Left ventricle myocardium inferior (tissue), 1 donor: ENCODE measurements around the gene MYH11. TPM values are rescaled to one million over a fixed set of nuclear protein-coding genes. Genes with fewer than 3 reads are reported as not detected.

ENCODE experiments used
- DNase-seq: peaks from one replicate; pipeline ENCODE4 v3.0.0-alpha.2; 2020
- H3K27ac ChIP-seq: fragments of 200-600 bp; replicated peaks from 2 replicates; pipeline ENCODE4 v1.8.0; 2021
- H3K27me3 ChIP-seq: fragments of 200-600 bp; 2 replicates; pipeline ENCODE4 v1.8.0; 2021; ENCODE audit warnings: low read depth
- H3K36me3 ChIP-seq: fragments of 200-600 bp; 2 replicates; pipeline ENCODE4 v1.8.0; 2021
- H3K4me1 ChIP-seq: fragments of 200-600 bp; 2 replicates; pipeline ENCODE4 v1.8.0; 2021
- H3K4me3 ChIP-seq: fragments of 200-600 bp; 2 replicates; pipeline ENCODE4 v1.8.0; 2021; ENCODE audit warnings: mild to moderate bottlenecking, moderate library complexity
- H3K9me3 ChIP-seq: fragments of 200-600 bp; replicated peaks from 2 replicates; pipeline ENCODE4 v1.8.0; 2021
- intact Hi-C: fragments of 100-400 bp; cut with micrococcal nuclease; formaldehyde crosslinking; loops from one replicate; pipeline ENCODE4 v1.11.0; 2022
- total RNA-seq: library from RNA; stranded (reverse); fragmentation: NEBNext Ultra II Directional; extraction: Animal tissue kit (Norgen Biotek cat#: 25700); gene quantifications from one replicate; pipeline ENCODE4 v1.2.1, GENCODE V29; 2021
- TF ChIP-seq, protein P1 (sequence below): fragments of 200-600 bp; IDR thresholded peaks from 2 replicates; pipeline ENCODE4 v1.8.0; 2021; ENCODE audit warnings: antibody characterized with exemption, mild to moderate bottlenecking, borderline replicate concordance
- donor health status: DM: no; HTN: yes; CAD: no; lungs with severe emphysema.

MYH11 gene
- total RNA-seq, 1 donor from 2014 or later: 15.6 TPM

DNA sequence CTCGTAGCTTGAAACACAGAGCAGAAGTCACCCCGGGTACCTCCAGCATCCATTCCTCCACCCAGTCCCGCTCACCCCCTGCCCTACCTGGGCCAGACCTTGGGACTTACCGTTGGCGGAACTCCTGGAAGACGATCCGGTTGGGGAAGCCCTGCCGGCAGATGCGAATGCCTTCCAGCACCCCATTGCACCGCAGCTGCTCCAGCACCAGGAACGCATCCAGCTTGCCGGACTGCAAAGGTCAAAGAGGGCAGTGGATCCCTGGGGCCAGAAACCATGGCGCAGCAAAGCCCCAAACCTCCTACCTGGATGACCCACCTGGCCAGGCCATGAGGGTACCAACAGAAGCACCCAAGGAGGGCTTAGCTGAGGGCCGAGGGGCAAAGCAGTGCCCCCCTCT lies 108.9 kb downstream of the MYH11 start:
- H3K36me3 ChIP-seq: peaks cover 4% of the 10 kb centered on the region
- intact Hi-C loops: no loop called here
- no peak overlapping the region for H3K27ac ChIP-seq
- TF ChIP-seq, protein P1, sequence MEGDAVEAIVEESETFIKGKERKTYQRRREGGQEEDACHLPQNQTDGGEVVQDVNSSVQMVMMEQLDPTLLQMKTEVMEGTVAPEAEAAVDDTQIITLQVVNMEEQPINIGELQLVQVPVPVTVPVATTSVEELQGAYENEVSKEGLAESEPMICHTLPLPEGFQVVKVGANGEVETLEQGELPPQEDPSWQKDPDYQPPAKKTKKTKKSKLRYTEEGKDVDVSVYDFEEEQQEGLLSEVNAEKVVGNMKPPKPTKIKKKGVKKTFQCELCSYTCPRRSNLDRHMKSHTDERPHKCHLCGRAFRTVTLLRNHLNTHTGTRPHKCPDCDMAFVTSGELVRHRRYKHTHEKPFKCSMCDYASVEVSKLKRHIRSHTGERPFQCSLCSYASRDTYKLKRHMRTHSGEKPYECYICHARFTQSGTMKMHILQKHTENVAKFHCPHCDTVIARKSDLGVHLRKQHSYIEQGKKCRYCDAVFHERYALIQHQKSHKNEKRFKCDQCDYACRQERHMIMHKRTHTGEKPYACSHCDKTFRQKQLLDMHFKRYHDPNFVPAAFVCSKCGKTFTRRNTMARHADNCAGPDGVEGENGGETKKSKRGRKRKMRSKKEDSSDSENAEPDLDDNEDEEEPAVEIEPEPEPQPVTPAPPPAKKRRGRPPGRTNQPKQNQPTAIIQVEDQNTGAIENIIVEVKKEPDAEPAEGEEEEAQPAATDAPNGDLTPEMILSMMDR: no peak
- no peaks in the 10 kb centered on the region for H3K9me3 ChIP-seq
- H3K4me3 ChIP-seq: no peak overlapping the region
- no peaks in the 10 kb centered on the region for H3K4me1 ChIP-seq
- no peak for DNase-seq
- no peaks in the 10 kb centered on the region for H3K27me3 ChIP-seq

DNA sequence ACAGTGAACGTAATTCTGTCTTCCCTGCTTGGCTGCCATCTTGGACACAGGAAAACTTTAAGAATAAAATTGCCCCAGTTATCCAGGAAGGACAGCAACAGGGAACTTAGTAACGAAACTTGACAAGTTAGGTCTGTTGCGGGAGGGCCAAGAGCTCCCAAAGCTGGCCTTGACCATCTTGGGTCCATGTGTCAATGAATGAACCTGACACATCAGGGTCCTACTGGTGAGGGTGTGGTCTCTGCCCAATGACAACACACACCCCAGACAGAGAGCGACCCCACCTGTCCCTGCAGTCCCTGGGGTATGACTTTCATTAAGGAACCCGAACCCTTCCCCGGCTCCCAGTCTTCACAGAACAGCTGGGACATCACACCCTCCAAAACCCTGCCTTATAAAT lies 110.5 kb downstream of the MYH11 start:
- Histone ChIP-seq H3K27me3 (no peaks in the 10 kb centered on the region), H3K9me3 (no peaks in the 10 kb centered on the region), H3K4me3 (no peak overlapping the region), H3K27ac (no peak overlapping the region), H3K4me1 (no peaks in the 10 kb centered on the region), H3K36me3 (peaks cover 8% of the 10 kb centered on the region)
- TF ChIP-seq, protein P1: no peak
- no peak for DNase-seq
- intact Hi-C loops: no loop called here

DNA sequence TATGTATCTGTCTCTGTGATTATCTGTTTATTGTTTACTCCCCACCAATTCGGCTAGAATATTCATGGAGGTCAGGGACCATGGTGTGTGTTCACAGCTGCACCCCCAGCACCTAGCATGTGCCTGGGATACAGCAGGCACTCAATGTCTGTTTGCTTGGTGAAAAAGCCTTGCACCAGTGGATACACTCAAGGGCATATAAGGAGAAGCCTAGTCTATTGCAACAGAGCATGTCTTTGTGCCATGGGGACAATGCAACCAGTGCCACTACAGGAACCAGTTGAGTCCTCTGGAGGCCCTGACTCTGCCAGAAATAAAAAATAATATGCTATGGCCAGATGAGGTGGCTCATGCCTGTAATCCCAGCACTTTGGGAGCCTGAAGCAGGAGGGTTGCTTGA lies 113.2 kb downstream of the MYH11 start:
- no peak overlapping the region for H3K27ac ChIP-seq
- H3K27me3 ChIP-seq: no peaks in the 10 kb centered on the region
- no peaks in the 10 kb centered on the region for H3K4me1 ChIP-seq
- peaks cover 6% of the 10 kb centered on the region for H3K9me3 ChIP-seq
- intact Hi-C loops: no loop called here
- peaks cover 19% of the 10 kb centered on the region for H3K36me3 ChIP-seq
- DNase-seq: no peak
- H3K4me3 ChIP-seq: no peak overlapping the region
- TF ChIP-seq, protein P1: no peak

DNA sequence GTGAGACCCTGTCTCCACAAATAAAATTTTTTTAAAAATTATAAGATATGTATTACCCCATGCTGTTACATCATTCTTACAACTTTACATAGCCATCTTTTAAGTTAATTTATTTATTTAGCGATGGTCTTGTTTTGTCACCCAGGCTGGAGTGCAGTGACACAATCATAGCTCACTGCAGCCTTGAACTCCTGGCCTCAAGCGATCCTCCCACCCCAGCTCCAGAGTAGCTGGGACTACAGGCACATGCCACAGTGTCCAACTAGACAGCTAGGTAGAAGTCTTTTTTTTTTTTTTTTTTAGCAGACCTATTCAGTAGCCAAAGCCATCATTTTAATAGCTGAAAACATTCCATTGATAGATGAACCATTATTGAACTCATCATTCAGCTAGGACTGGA lies 114.1 kb downstream of the MYH11 start:
- Histone ChIP-seq H3K27ac (no peak overlapping the region), H3K9me3 (peaks cover 6% of the 10 kb centered on the region), H3K4me1 (no peaks in the 10 kb centered on the region), H3K4me3 (no peak overlapping the region), H3K27me3 (no peaks in the 10 kb centered on the region), H3K36me3 (peaks cover 16% of the 10 kb centered on the region)
- TF ChIP-seq, protein P1: no peak
- DNase-seq: no peak
- intact Hi-C loops: no loop called here

DNA sequence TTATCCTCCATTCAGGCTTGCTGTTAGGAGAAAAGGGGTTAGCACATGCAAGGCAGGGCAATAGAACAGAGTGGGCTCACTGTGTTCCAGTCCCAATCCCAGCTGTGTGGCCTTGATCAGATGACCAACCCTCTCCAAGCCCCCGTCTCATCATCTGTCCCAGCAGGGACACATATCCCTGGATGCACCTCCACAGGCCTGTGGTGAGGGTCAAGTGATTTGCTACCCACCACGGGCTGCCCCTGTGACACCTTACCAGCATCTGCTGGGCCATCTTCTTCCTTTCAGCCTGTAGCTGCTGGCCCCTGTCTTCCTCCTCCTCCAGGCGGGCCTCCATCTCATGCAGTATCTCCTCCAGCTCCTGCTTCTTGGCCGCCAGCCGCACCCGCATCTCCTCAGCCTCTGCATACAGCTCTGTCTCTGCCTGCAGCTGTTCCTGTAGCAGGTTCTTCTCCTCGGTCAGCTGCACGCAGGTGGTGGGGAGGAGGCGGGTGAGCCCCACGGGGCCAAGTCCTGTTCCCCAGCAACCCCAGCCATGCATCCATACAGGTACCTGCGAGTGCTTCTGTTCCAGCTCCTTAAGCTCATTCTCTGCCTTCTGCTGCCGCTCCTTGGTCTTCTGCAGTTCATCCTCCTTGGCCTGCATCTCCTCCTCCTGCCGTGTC lies 115.5 kb downstream of the MYH11 start:
- peaks cover 18% of the 10 kb centered on the region for H3K36me3 ChIP-seq
- H3K27me3 ChIP-seq: no peaks in the 10 kb centered on the region
- TF ChIP-seq, protein P1: no peak
- no peak for DNase-seq
- H3K4me1 ChIP-seq: no peaks in the 10 kb centered on the region
- intact Hi-C loops: no loop called here
- H3K4me3 ChIP-seq: no peak overlapping the region
- peaks cover 6% of the 10 kb centered on the region for H3K9me3 ChIP-seq
- H3K27ac ChIP-seq: no peak overlapping the region

DNA sequence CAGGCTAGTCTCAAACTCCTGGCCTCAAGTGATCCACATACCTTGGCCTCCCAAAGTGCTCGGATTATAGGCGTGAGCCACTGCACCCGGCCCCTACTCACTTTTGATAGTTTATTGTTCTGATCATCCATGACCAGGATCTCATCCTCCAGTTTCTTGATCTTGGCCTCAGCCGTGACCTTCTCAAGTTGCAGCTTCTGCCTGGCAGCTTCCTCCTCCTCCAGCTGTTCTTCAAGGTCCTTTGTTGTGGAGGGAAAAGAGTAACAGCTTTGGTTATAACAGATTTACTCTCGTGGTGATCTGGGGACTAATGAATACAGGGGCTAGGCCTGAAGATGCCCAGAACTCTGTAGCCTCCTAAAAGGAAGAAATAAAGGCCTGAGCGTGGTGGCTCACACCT lies 116.9 kb downstream of the MYH11 start:
- Histone ChIP-seq H3K36me3 (peaks cover 31% of the 10 kb centered on the region), H3K4me1 (no peaks in the 10 kb centered on the region), H3K4me3 (no peak overlapping the region), H3K27ac (no peak overlapping the region), H3K27me3 (no peaks in the 10 kb centered on the region), H3K9me3 (peaks cover 6% of the 10 kb centered on the region)
- no peak for DNase-seq
- TF ChIP-seq, protein P1: no peak
- intact Hi-C loops: no loop called here
